ENCODE measurements around the gene CLEC1B.

Gene CLEC1B

GRCh38 chr12:9944391-9944790, 54.5 kb downstream of the CLEC1B start:
- no peaks in the 10 kb centered on the region for H3K27me3 ChIP-seq (ENCODE audit: low read depth, low read length)
- H3K27ac ChIP-seq (ENCODE audit: low read length) = no peak overlapping the region
- no peaks in the 10 kb centered on the region for H3K36me3 ChIP-seq (ENCODE audit: control insufficient read depth in 1 of 2, insufficient read depth in 2 of 2, low read length in 2 of 2)
- no peaks in the 10 kb centered on the region for H3K9me3 ChIP-seq (ENCODE audit: control insufficient read depth in 1 of 2, low read length in 2 of 2)
- H3K4me3 ChIP-seq (ENCODE audit: low read depth in 1 of 2, low read length in 2 of 2) = no peak overlapping the region
- H3K4me1 ChIP-seq (ENCODE audit: control insufficient read depth in 1 of 2, insufficient read depth in 2 of 2, low read length in 2 of 2) = peaks cover 0 to 6% of the 10 kb centered on the region in 2 donors

GRCh38 chr12:9943240-9943639, 55.7 kb downstream of the CLEC1B start:
- H3K27ac ChIP-seq (ENCODE audit: low read length) = no peak overlapping the region
- H3K9me3 ChIP-seq (ENCODE audit: control insufficient read depth in 1 of 2, low read length in 2 of 2) = no peaks in the 10 kb centered on the region
- H3K27me3 ChIP-seq (ENCODE audit: low read depth, low read length) = no peaks in the 10 kb centered on the region
- H3K4me1 ChIP-seq (ENCODE audit: control insufficient read depth in 1 of 2, insufficient read depth in 2 of 2, low read length in 2 of 2) = peaks cover 0 to 6% of the 10 kb centered on the region in 2 donors
- no peaks in the 10 kb centered on the region for H3K36me3 ChIP-seq (ENCODE audit: control insufficient read depth in 1 of 2, insufficient read depth in 2 of 2, low read length in 2 of 2)
- peak overlapping the region in 1 of 2 donors; percentile 56 for H3K4me3 ChIP-seq (ENCODE audit: low read depth in 1 of 2, low read length in 2 of 2)

All from muscle layer of duodenum (tissue), 2 donors.